ENCODE measurements around the gene TMEM163. TPM values are rescaled to one million over a fixed set of nuclear protein-coding genes. Genes with fewer than 3 reads are reported as not detected.
"Not testable (repeated sequence)": the region's sequence is repeated elsewhere in the genome, so short reads cannot be mapped to it uniquely, and the experiment has no call there.

TMEM163 gene
- total RNA-seq, 1 donor: not detected

DNA sequence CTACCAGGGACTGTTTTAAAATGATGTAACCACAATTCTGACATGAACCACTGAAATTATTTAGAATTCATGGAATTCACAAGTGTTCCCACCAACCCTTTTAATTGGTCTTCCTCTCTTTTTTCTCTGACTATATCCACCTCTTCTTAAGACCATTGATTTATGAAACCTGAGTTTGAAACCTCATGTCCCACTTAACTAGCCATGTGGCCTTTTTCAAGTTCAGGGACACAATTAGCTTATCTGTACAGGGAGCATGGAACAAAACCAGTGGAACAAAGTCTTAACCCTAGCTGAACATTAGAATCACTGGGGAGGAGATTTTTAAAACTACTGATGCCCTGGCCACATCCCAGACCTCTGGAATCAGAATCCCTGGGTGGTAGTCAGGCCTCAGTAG, 41.6 kb upstream of the TMEM163 start:
- no peak for DNase-seq (ENCODE audit: low read depth)
- TF ChIP-seq, protein P1, sequence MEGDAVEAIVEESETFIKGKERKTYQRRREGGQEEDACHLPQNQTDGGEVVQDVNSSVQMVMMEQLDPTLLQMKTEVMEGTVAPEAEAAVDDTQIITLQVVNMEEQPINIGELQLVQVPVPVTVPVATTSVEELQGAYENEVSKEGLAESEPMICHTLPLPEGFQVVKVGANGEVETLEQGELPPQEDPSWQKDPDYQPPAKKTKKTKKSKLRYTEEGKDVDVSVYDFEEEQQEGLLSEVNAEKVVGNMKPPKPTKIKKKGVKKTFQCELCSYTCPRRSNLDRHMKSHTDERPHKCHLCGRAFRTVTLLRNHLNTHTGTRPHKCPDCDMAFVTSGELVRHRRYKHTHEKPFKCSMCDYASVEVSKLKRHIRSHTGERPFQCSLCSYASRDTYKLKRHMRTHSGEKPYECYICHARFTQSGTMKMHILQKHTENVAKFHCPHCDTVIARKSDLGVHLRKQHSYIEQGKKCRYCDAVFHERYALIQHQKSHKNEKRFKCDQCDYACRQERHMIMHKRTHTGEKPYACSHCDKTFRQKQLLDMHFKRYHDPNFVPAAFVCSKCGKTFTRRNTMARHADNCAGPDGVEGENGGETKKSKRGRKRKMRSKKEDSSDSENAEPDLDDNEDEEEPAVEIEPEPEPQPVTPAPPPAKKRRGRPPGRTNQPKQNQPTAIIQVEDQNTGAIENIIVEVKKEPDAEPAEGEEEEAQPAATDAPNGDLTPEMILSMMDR (IDR thresholded peaks at IDR 0.05; ENCODE audit: insufficient read depth, low read depth, low read length): no peak

DNA sequence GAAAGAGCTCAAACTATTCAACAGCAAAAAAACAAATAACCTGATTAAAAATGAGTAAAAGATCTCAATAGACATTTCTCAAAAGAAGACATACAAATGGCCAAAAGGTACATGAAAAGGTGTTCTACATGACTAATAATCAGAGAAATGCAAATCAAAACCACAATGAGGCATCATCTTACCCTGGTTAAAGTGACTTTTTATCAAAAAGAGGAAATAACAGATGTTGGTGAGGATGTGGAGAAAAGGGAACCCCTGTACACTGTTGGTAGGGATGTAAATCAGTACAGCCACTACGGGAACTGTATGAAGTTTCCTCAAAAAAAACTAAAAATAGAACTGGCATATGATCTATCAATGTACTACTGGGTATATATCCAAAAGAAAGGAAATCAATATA, 39.8 kb upstream of the TMEM163 start:
- TF ChIP-seq, protein P1 (IDR thresholded peaks at IDR 0.05; ENCODE audit: insufficient read depth, low read depth, low read length): no peak
- DNase-seq (ENCODE audit: low read depth): no peak
- no peak overlapping the region for H3K4me3 ChIP-seq (ENCODE audit: low read depth, low read length)

More for the DNA sequence above, 41.6 kb upstream of the TMEM163 start:
- H3K4me3 ChIP-seq (ENCODE audit: low read depth, low read length): no peak overlapping the region

DNA sequence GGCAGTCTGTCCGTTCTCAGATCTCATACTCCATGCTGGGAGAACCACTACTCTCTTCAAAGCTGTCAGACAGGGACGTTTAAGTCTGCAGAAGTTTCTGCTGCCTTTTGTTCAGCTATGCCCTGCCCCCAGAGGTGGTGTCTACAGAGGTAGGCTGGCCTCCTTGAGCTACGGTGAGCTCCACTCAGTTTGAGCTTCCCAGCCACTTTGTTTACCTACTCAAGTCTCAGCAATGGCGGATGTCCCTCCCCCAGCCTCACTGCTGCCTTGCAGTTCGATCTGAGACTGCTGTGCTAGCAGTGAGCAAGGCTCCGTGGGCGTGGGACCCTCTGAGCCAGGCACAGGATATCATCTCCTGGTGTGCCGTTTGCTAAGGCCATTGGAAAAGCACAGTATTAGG, 33.2 kb upstream of the TMEM163 start:
- not testable (repeated sequence) for DNase-seq (ENCODE audit: low read depth); H3K4me3 ChIP-seq (ENCODE audit: low read depth, low read length)

DNA sequence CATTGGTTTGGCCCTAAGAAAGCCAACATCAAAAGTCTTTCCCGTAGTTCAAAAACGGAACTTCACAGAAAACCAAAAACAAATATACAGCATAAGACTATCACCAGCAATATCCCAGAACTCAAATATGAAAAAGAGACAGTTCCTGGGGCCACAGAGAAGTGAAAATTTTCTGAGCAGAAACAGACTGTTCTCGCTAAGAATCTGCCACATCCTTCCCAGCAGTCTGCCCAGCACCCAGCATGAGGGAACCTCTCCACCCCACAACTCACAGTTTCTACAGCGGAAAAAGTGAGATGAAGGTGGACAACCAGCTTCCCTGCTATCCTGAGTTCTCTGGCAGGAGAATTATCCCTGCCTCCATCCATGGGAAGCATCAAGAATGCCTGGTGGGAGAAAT, 26.7 kb upstream of the TMEM163 start:
- no peak overlapping the region for H3K4me3 ChIP-seq (ENCODE audit: low read depth, low read length)
- no peak for DNase-seq (ENCODE audit: low read depth)
- TF ChIP-seq, protein P1 (IDR thresholded peaks at IDR 0.05; ENCODE audit: insufficient read depth, low read depth, low read length): no peak

DNA sequence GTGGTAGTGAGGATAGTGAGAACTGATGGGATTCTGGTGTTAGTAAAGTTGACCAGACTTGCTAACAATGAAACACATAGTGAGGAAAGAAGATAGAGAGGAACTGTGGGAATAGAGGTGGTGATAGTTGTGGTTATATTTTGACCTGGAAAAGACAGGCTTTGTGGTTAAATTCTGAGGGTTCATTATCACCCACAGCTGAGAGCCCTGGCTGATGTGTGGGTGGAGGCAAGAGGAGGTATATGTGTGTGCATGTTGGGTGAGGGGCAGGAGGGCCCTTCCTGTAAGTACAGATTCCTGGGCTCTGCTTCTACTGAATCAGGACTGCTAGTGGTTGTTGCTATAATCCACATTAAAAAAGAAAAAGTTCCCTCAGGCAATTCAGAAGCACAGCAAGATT, 26.2 kb upstream of the TMEM163 start:
- H3K4me3 ChIP-seq (ENCODE audit: low read depth, low read length): no peak overlapping the region
- no peak for DNase-seq (ENCODE audit: low read depth)
- TF ChIP-seq, protein P1 (IDR thresholded peaks at IDR 0.05; ENCODE audit: insufficient read depth, low read depth, low read length): no peak

DNA sequence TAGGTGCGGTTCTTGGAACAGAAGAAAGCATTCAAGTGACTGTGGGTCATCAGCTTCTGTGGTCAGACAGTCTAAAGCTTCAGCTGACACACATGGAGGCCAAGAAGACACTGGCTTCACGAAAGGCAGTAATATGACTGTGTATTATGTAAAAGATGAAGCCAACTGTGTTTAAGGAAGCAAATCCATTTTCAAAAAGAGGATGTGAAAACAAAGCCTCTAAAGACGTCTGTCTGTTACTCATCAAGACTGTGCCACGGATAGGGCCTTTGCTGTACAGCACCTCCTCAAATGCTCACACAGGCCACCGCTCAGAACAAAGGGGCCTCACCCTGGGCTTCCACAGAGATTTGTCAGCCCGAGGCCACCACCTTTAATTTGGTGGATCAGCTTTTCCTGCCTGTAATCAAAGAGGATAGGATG, 21.1 kb upstream of the TMEM163 start:
- TF ChIP-seq, protein P1 (IDR thresholded peaks at IDR 0.05; ENCODE audit: insufficient read depth, low read depth, low read length): no peak
- no peak overlapping the region for H3K4me3 ChIP-seq (ENCODE audit: low read depth, low read length)
- no peak for DNase-seq (ENCODE audit: low read depth)

DNA sequence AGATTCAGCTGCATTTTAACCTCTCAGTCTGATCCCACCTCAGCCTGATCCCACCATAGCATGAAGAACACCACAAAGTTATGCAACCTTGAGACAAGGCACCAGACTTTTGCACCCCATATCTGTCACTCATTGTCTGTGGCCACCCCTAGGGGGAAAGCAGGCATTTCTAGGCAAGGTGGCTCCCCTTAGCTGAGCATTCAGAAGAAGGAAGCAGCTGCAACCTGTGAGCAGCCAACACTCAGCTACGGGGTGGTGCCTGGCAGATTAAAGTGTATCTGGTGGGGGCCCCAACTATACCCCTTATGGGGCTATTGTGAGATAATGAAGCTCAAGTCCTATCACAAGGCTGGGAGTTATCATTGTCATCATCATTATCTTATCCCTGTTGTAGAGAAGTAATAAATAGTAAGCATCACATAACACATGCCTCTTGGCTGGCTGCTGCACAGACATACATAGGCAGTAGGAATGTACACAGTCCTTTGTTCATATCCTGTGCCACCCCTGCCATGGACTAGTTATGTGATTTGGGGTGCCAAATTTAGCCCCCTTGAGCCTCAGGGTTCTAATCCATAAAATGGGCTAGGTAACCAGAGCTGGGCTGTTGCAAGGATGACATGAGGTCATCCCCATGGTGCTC, 20.6 kb upstream of the TMEM163 start:
- no peak overlapping the region for H3K4me3 ChIP-seq (ENCODE audit: low read depth, low read length)
- no peak for DNase-seq (ENCODE audit: low read depth)
- TF ChIP-seq, protein P1 (IDR thresholded peaks at IDR 0.05; ENCODE audit: insufficient read depth, low read depth, low read length): no peak
